ENCODE results near the gene RDH14.
A peak's percentile ranks its signal among the peaks of the same experiment; 100 is the strongest.

Gene RDH14, protein sequence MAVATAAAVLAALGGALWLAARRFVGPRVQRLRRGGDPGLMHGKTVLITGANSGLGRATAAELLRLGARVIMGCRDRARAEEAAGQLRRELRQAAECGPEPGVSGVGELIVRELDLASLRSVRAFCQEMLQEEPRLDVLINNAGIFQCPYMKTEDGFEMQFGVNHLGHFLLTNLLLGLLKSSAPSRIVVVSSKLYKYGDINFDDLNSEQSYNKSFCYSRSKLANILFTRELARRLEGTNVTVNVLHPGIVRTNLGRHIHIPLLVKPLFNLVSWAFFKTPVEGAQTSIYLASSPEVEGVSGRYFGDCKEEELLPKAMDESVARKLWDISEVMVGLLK

DNA sequence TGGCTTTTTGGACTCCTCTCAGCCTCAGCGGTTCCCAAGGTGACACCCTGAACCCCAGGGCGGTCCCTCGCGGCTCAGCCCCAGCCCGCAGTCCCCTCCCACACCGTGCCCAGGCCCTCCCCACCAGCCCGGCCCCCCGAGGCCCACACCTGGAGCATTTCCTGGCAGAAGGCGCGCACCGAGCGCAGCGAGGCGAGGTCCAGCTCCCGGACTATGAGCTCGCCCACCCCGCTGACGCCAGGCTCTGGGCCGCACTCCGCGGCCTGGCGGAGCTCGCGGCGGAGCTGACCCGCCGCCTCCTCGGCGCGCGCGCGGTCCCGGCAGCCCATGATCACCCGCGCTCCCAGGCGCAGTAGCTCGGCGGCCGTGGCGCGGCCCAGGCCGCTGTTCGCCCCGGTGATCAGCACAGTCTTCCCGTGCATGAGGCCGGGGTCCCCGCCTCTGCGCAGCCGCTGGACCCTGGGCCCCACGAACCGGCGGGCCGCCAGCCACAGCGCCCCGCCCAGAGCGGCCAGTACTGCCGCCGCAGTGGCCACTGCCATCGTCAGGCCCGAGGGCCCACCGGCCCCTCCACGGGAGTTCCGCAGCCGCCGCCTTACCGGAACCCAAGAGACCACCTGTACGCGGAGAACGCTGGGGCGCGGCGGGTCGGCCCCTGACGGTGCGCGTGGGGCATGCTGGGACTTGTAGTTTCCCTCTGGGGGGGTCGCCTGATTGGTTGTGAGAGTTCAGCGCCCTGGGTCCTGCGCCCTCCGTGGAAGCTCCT is at the start of gene RDH14:
RDH14 (minus strand) TSS at position 623 of the 766 bp plus-strand sequence; CDS start at position 542, 81 bp downstream.
- DNase-seq (ENCODE audit: low read depth) = peak; percentile 81

DNA sequence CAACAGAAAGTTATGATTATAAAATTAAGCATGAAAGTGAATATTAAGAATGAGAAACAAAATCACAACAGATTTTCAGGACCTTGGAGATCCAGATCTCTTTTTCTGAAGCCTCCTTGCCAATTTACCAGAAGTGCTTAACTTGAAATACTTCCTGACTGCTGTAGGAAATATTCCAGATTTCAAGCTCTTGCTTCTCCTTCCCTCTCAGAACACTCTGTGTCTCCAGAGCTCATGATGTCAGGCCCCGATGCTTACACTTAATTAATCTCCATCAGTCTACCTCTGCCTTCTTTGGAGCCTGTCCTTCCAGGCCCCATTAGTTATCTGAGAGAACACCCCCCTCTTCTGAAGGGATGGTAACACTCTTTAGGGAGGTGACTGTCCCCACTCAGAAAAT is 49.6 kb upstream of the RDH14 start:
- no peak for DNase-seq (ENCODE audit: low read depth)

DNA sequence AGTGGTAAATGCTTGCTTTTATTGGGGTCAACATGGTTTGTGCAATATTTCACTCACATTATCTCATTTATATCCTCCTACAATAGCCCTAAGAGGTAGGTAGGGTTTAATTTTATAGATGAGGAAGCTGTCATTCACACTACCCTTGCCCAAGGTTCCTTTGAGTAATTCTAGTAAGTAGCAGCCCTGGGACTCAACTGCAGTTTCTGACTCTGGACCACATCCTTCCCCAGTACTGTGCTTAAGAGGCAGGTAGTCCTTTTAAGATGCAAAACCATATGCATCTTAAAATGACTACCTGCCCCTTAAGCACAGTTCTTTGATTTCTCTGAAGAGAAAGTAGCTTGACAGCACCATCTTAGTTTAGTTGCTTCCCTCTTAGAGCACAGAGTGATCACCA is 44.7 kb upstream of the RDH14 start:
- no peak for DNase-seq (ENCODE audit: low read depth)

DNA sequence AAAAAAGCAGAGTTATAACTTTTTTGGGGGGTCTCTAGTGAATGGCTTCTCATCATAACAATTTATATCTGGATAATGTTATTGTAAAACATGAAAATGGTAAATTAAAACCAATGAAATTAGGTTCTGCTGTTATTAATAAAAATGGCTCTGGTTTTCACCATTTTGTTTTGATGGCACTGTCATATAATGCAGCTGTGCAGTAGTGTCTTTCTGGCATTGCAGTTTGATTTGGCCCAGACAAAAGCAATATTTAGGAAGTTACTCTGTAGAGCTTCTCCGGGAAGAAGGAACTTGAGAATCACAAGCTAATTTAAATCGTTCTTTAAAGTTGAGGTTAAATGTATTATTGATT is 44.1 kb upstream of the RDH14 start:
- no peak for DNase-seq (ENCODE audit: low read depth)

DNA sequence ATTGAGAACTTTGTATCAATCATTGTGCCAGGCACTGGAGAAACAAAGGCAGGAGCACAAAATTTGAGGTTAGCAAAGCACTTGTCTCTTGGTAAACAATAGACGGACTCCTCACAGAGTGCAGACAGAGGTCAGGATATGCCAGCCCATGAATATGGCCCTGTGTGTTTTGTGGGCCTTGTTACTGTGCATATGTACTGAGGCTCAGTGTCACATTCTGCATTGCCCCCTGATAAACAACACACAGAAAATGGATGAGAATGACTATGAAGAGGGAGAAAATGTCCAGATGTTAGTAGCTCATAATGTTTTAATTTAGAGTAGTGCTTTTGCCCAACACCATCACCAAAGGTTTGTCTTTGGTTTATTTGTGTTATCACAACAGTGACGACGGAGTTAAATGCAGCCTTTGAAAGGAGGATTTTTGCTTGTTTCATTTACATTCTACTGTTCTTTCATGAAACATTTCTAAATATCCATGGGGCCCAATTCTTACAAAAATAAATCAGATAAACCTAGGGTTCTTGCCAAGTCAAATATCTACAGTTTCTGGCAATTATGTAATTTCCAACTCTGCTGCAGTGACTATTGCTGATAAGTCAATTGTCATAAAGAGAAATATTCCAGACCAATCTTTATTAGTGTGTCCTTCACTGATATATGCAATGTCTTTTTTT is 43.5 kb upstream of the RDH14 start:
- DNase-seq (ENCODE audit: low read depth) = no peak

DNA sequence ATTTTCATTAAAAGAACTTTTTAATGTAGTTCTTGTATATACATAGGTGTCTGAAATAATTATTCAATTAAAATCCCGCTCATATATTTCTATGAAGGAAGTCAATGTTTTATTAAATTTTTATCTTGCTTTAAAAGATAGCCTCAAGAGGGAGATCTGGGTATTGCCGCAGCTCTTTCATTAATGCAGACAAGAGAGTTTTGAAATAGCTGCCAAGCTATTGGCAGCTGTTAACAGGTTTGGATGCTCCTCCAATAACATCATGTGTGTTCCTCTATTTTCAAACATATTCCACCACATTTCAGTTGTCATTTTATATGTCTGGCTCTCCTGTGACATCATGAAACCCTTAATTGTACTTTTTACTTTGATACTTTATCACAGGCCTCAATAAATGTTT is 41.8 kb upstream of the RDH14 start:
- no peak for DNase-seq (ENCODE audit: low read depth)

DNA sequence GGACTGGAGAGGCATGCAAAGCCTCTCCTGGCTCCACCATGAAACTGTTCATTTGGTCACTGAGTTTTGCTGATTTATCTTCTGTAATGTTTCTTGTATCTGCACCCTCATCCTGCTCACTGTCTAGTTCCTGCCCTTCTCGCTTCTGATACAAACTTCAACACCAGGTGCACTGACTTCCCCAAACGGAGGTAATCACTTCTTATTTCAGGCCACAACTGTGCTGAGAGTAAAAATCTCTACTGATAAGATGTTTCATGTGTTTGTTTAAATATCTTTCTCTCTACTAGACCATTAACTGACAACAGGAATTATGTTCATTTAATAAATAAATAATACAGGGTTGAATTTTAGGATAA is 39.8 kb upstream of the RDH14 start:
- no peak for DNase-seq (ENCODE audit: low read depth)

DNA sequence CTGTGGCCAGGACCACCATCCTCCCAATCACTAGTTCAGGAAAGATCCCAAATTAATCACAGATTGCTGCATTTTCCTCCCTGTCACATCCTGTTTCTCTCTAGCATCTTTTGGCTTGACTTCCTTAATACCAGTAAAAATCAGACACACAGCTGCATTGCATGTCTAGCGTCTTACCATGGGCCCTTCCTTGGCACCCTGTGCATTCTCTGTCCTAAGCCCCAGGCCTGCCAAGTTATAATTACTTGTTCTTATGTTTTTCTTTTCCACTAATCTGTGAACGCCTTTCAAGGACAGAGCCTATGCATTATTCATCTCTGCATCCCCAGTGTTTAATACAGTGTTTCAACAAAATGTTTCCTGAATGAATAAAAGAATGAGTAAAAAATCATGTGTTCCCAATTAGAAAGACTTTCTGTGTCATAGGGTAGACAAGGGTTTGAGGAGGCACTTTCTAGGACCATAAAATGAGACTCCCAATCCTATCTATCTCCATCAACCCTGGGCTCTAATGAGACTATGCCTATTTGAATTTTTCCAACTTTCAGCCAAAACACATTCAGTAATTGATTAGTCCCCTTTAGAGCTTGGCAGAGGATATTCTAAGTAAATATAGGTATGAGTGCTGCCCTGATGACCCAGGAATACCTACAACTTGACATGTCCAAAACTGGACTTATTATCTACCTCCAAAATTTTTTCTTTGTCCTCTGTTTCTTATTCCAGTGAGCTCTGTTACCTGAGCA is 39.2 kb upstream of the RDH14 start:
- DNase-seq (ENCODE audit: low read depth) = no peak

DNA sequence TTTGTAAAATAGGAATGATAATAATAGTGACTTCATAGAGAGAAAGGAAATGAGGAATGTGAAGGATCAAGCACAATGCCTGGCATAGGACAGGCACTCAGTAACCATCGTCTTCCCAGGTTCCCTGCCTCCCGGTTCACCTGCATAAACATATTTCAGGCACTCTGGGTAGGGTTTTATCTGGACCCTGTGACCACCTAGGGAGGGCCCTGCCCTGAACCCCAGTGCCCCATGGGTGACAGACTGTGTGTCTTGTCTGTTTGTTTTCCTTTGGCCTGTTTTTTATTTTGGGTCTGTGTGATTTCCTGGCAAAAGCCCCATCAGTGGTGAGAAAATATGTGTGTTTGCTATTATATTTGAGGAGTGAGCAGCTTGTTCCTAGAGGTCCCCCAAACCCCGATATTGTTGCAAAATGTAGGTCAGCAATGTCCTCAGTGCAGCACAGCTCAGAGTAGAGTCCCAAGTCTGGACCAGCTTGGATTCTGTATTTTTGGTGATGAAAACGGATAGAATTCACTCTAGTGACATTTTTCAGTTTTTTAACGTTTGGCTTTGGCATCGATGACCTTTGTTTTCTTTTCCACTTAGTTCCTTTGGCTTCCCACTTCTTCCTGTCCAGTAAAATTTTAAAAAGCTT is 38.5 kb upstream of the RDH14 start:
- no peak for DNase-seq (ENCODE audit: low read depth)

DNA sequence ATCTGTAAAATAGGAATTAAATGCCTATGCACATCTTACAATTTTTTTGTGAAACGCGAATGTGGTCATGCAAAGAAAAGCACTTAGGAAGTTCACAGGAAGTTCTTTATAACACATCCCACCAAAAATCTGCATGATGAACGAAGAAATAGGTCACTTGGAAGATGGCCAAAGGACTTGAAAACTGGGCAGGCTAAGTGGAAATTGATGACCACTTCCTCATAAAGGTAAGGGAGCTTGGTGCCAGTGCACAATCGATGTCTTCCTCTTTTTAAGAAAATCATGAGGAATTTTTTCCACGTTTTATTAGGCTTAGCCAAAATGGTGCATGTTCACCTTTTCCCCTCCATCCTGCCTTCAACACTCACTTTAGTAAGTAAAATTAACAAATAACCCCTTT is 37.2 kb upstream of the RDH14 start:
- no peak for DNase-seq (ENCODE audit: low read depth)

DNA sequence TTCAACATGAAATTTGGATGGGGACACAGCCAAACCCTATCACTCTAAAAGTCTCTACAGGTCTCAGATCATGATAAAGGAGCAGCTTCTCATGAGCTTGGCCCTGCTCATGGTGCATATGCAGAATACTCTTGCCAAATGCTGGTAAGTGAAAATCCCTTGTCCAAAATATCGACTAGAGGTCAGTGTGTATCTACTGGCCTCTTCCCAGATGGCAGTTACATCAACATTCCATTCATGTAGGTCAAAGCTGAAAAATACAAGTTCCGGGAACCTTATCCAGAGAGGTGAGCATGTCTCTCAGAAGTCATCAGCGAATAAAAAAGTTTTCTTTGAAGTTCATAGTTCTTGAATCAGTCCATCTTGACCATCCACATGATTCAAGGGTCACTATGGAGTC is 36.5 kb upstream of the RDH14 start:
- DNase-seq (ENCODE audit: low read depth) = no peak

DNA sequence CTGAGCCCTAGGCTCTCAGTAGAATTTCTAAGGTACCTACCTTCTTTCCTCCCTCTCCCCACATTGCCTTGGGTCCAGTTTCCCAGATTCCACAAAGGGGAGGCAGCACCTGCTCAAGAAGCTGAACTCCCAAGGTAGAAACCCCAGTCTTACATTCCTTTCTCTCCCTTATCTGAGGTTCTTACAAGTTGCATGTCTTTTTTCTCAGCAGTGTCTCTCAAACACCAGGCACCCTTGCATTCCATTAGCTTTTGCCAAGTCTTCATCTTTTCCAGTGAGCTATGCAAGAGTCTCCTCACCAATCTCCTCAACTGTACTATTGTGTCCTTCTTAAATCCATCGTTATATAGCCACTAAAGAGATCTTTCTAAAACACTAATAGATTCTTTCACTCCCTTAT is 33.0 kb upstream of the RDH14 start:
- no peak for DNase-seq (ENCODE audit: low read depth)

DNA sequence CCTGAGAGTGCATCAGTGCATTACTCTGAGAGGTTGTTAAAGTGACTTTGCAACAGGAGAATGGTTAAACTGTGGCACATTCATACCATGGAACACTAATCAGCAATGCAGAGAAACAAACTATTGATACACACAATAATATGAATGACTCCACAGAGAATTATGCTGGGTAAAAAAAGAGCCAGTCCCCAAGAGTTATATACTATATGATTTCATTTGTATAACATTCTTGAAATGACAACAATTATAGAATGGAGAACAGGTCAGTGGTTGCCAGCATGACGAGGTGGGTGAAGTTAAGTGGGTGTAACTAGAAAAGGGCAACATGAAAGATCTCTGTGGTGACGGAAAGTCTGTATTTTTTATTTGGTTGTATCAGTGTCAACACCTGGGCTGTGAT is 31.9 kb upstream of the RDH14 start:
- DNase-seq (ENCODE audit: low read depth) = no peak

DNA sequence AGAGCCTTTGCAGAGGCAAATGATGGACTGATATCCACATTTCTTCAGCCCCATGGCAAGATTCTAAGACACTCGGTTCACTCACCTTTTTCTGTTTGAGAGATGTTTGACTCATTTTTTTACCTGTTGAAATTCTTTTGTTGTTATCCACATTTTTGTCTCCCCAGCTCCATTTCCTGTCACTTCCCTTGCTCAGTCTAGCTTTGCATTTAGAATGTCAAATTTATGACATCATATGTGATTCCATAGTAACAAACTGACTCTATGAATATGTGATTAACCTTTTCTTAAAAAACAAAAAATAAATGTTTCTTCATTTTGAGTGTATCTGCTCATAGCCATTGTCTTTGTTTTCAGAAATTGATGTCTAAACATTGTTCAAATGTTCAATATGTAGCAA is 28.9 kb upstream of the RDH14 start, which contains the start of gene NT5C1B:
NT5C1B (minus strand) TSS at position 216 of the 400 bp plus-strand sequence; CDS start at position 115, 101 bp downstream.
- no peak for DNase-seq (ENCODE audit: low read depth)

DNA sequence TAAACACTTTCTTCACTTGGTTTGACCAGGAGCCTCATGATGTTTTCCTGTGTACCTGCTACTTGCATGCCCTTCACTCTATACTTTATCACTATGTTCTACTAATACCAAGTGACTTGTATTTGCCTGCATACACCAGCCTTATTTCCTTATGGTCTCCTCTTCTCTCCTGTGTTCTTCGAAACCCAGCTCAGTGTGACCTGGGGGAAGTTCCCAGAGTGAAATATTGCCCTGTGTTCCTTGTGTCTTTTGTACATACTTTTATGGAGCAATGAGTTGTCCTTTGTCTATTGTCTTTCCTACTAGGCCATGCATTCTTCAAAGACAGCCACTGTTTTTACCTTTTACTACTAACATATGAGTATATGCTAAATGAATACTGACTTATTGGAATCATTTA is 28.3 kb upstream of the RDH14 start:
- DNase-seq (ENCODE audit: low read depth) = no peak

DNA sequence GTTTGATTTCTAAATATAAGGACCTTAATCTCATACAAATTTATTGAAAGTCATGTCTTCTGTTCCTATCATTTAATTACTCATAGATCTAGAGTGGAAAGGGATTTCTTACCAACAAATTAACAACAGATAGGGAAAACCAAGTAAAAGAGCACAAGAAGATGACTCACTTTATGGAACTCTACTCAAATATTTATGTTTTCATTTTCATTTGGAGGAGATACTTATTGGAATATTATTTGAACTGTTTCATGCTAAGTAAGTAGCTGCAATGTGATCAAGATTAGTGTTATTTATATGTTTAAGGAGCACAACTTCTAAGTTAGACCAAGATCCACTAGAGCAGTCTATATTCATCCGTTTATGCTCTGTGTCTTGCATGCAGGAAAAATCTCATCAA is 27.6 kb upstream of the RDH14 start:
- no peak for DNase-seq (ENCODE audit: low read depth)

DNA sequence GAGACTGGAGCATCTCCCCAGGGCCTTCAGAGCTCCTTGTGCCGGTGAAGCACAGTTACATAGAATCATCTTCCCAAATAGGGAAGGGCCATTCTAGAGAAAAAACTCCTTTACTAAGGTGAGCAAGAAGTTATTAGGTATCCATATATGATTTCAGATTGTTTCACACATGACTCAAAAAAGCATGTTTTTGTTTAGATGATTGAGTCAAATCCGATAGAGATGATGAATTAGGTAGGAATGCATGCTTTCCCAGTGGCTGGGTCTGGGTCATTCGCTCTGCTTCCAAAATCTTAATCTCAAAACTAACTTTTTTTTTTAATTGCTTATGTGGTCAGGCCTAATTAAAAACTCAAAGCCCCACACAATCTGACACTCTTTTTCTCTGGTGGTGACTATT is 25.1 kb upstream of the RDH14 start:
- no peak for DNase-seq (ENCODE audit: low read depth)

DNA sequence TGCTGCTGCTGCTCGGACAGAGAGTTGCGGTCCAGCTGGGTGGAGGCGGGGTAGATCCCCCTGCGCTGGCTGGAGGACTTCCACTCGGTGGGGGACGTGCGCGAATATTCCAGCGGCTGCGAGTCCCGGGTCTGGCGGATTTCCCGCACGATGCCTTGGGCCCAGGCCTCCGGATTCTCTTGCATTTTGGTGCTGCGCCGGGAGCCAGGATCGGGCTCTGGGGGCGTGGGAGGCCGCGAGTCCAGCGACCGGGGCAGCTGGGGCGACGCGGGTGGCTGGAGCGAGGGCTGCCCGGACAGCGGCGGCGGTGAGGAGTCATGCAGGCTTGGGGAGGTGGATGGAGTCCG is 24.1 kb upstream of the RDH14 start:
- no peak for DNase-seq (ENCODE audit: low read depth)

DNA sequence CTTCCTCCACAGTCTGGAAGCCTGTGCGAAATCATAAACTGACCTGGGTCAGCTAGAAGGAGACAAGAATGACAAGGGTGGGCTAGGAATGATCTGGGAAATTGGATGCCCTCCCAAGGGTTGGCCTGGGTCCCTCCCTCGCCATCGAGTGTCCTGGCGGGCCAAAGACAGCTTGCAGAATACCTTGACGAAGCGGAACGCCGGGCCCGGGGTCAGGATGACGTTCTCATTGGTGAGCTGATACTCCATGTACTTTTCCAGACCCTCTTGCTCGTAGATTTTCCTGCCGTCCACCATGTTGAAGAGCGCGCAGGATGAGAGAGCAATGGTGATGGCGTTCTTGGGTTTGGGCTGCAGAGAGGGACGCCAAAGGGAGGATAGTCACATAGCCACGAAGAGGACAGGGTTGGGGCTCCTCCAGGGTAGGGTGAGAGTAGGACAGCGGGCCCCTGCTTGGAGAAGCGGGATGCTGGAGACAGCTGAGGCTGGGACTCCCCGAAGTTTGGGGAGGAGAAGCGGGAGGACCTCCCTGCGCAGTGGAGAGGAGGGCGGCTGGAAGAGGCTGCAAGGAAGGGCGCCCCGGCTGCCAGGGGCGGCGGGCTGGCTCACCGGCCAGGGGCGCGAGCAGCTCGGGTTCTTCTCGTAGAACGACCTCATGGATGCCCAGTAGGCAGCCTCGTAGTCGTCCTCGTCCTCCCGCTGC is 23.6 kb upstream of the RDH14 start:
- no peak for DNase-seq (ENCODE audit: low read depth)

DNA sequence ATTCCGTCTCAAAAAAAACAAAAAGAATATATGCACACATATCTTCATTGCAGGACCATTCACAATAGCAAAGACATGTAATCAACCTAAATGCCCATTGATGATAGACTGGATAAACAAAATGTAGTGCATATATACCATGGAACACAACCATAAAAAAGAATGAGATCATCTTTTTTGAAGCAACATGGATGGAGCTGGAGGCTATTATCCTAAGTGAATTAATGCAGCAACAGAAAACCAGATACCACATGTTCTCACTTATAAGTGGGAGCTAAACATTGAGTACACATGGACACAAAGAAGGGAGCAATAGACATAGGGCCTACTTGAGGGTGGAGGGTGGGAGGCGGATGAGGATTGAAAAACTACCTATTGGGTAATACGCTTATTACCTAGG is 20.2 kb upstream of the RDH14 start:
- DNase-seq (ENCODE audit: low read depth) = no peak

DNA sequence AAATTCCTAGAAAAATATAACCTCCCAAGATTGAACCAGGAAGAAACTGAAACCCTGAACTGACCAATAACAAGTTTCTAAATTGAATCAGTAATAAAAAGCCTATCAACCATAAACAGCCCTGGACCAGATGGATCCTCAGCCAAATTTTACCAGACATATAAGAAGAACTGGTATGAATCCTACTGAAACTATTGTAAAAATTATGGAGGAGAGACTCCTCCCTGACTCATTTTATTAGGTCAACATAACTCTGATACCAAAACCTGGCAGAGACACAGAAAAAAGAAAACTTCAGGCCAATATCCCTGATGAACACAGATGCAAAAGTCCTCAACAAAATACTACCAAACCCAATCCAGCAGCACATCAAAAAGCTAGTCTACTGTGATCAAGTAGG is 17.6 kb upstream of the RDH14 start:
- no peak for DNase-seq (ENCODE audit: low read depth)
